Ishikawa (cell line): ENCODE results near the gene PLIN4.

Source experiments
- CEBPB ChIP-seq: IDR thresholded peaks from 2 replicates; pipeline ENCODE4 v1.6.1; 2012
- CREB1 ChIP-seq: IDR thresholded peaks from 2 replicates; pipeline ENCODE4 v1.6.1; 2012; ENCODE audit warnings: low read depth
- EGR1 ChIP-seq: IDR thresholded peaks from 2 replicates; pipeline ENCODE4 v1.6.1; 2012
- EP300 ChIP-seq: IDR thresholded peaks from 2 replicates; pipeline ENCODE4 v1.6.1; 2012; ENCODE audit warnings: borderline replicate concordance
- FOXM1 ChIP-seq: IDR thresholded peaks from 2 replicates; pipeline ENCODE4 v1.6.1; 2012; ENCODE audit warnings: low read depth, borderline replicate concordance
- NFIC ChIP-seq: IDR thresholded peaks from 2 replicates; pipeline ENCODE4 v1.6.1; 2012
- RAD21 ChIP-seq: IDR thresholded peaks from 2 replicates; pipeline ENCODE4 v1.6.1; 2012; ENCODE audit warnings: low read depth
- TAF1 ChIP-seq: IDR thresholded peaks from 2 replicates; pipeline ENCODE4 v1.6.1; 2012; ENCODE audit warnings: low read depth, mild to moderate bottlenecking
- TCF12 ChIP-seq: IDR thresholded peaks from 2 replicates; pipeline ENCODE4 v1.6.1; 2012; ENCODE audit warnings: low read depth
- TEAD4 ChIP-seq: IDR thresholded peaks from 2 replicates; pipeline ENCODE4 v1.6.1; 2012
- YY1 ChIP-seq: IDR thresholded peaks from 2 replicates; pipeline ENCODE4 v1.6.1; 2012; ENCODE audit warnings: low read depth
- ZBTB7A ChIP-seq: IDR thresholded peaks from 2 replicates; pipeline ENCODE4 v1.6.1; 2012; ENCODE audit warnings: low read depth
- TF ChIP-seq, protein P1 (sequence below): IDR thresholded peaks from 2 replicates; pipeline ENCODE4 v1.6.1; 2012
- TF ChIP-seq, protein P2 (sequence below): IDR thresholded peaks from 2 replicates; pipeline ENCODE4 v1.6.1; 2012; ENCODE audit warnings: low read depth, mild to moderate bottlenecking
- TF ChIP-seq, protein P3 (sequence below): IDR thresholded peaks from 2 replicates; pipeline ENCODE4 v1.6.1; 2012

PLIN4 gene

DNA sequence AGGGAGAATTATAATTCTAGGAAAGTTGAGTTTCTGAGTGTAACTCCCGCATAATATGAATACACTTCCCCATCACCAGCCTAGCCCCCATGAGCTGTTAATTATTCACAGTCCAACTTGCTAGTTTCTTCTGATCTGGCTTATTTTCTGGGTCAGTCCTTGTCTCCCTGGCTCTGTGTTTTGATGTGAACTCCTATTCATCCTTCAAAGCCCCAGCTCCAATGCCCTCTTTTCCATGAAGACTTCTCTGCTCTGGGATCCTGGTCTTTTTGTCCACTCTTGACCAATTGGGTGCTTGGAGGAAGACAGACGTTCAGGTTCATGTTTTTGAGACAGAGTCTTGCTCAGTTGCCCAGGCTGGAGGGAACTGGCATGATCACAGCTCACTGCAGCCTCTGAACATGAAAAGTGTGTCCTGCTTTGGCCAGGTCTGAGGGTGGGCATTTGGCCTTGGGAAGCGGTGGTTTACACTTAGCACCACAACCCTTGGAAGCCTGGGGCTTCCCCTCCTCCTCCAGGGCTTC lies 20.9 kb upstream of the PLIN4 start:
- no peak for TF ChIP-seq NFIC
- no peak for TF ChIP-seq TEAD4
- TF ChIP-seq ZBTB7A = no peak
- TF ChIP-seq CEBPB = no peak
- TF ChIP-seq, protein P1, sequence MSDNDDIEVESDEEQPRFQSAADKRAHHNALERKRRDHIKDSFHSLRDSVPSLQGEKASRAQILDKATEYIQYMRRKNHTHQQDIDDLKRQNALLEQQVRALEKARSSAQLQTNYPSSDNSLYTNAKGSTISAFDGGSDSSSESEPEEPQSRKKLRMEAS = no peak
- no peak for TF ChIP-seq RAD21
- no peak for TF ChIP-seq YY1
- TF ChIP-seq, protein P2, sequence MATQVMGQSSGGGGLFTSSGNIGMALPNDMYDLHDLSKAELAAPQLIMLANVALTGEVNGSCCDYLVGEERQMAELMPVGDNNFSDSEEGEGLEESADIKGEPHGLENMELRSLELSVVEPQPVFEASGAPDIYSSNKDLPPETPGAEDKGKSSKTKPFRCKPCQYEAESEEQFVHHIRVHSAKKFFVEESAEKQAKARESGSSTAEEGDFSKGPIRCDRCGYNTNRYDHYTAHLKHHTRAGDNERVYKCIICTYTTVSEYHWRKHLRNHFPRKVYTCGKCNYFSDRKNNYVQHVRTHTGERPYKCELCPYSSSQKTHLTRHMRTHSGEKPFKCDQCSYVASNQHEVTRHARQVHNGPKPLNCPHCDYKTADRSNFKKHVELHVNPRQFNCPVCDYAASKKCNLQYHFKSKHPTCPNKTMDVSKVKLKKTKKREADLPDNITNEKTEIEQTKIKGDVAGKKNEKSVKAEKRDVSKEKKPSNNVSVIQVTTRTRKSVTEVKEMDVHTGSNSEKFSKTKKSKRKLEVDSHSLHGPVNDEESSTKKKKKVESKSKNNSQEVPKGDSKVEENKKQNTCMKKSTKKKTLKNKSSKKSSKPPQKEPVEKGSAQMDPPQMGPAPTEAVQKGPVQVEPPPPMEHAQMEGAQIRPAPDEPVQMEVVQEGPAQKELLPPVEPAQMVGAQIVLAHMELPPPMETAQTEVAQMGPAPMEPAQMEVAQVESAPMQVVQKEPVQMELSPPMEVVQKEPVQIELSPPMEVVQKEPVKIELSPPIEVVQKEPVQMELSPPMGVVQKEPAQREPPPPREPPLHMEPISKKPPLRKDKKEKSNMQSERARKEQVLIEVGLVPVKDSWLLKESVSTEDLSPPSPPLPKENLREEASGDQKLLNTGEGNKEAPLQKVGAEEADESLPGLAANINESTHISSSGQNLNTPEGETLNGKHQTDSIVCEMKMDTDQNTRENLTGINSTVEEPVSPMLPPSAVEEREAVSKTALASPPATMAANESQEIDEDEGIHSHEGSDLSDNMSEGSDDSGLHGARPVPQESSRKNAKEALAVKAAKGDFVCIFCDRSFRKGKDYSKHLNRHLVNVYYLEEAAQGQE = no peak

DNA sequence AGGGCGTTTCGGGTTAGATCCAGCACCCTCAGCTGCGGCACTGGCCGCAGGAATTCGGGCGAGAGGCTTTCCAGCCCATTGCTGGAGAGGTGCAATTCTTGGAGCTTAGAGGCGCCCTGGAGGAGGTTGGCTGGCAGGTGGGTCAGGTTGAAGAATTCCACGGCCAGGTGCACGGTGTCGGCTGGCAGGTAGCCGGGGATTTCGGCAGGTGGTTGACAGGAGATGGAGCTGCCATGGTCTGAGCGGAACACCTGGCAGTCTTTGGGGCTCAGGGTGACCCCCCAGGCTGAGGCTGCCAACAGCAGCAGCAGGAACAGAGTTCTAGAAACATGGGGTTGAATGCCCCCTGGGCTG lies 20.3 kb upstream of the PLIN4 start:
- TF ChIP-seq TAF1 (no peak), EP300 (no peak), TCF12 (no peak), NFIC (no peak), EGR1 (no peak), CREB1 (no peak), ZBTB7A (no peak), YY1 (no peak), RAD21 (no peak), FOXM1 (no peak), CEBPB (no peak), TEAD4 (no peak)
- TF ChIP-seq, protein P1 = no peak
- TF ChIP-seq, protein P2 = no peak
- TF ChIP-seq, protein P3, sequence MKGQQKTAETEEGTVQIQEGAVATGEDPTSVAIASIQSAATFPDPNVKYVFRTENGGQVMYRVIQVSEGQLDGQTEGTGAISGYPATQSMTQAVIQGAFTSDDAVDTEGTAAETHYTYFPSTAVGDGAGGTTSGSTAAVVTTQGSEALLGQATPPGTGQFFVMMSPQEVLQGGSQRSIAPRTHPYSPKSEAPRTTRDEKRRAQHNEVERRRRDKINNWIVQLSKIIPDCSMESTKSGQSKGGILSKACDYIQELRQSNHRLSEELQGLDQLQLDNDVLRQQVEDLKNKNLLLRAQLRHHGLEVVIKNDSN = no peak

DNA sequence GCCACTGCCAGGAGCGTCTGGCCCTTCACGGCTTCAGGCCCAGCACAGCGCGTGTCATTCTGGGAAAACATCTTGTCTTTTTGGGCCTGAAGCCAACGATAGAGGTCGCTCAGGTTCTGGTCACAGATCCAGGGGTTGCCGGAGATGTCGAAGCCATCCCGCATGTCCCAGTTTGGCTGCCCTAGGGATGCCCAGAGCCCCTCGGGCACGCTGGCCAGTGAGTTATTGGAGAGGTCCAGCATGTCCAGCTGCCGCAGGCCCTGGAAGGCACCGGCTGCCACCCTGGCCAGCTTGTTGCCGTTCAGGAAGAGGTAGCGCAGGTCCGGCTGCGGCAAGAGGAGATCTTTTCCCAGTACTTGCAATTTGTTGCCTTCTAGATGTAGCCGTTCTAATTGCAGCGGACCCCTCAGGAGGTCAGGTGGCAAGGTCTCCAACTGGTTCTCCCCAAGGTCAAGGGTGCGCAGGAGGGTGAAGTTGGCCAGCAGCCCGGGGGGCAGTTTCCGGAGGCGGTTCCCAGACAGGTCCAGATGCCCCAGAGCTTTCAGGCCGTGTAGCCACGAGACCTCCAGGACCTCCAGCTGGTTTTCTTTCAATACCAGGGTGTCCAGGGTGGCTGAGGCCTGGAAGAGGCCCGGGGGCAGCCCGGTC lies 19.8 kb upstream of the PLIN4 start:
- TF ChIP-seq TAF1 (no peak), FOXM1 (no peak), ZBTB7A (no peak), YY1 (no peak), NFIC (no peak)
- TF ChIP-seq, protein P1 = no peak

DNA sequence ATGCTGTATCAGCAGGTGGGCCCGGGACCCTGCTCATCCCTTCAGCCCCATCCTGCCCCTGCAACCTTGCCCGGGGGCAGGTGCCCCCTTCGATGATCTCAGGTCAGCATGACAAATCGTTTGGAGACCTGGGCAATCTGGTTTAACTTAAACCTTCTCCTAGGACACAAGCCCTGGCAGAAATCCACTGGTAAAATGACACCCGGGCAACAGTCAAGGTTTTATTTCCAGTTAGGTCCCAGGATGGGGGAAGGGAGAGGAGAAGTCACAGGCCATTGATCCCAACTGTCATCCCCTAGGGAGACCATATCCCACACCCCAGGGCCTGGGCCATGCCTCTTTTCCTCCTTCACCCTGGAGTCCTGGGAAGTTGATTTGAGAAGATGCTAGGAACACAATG lies 18.5 kb upstream of the PLIN4 start:
- TF ChIP-seq ZBTB7A = 0 out of 2 replicates have a peak, but pooled peaks have one; percentile 30
- TF ChIP-seq TAF1 = no peak

DNA sequence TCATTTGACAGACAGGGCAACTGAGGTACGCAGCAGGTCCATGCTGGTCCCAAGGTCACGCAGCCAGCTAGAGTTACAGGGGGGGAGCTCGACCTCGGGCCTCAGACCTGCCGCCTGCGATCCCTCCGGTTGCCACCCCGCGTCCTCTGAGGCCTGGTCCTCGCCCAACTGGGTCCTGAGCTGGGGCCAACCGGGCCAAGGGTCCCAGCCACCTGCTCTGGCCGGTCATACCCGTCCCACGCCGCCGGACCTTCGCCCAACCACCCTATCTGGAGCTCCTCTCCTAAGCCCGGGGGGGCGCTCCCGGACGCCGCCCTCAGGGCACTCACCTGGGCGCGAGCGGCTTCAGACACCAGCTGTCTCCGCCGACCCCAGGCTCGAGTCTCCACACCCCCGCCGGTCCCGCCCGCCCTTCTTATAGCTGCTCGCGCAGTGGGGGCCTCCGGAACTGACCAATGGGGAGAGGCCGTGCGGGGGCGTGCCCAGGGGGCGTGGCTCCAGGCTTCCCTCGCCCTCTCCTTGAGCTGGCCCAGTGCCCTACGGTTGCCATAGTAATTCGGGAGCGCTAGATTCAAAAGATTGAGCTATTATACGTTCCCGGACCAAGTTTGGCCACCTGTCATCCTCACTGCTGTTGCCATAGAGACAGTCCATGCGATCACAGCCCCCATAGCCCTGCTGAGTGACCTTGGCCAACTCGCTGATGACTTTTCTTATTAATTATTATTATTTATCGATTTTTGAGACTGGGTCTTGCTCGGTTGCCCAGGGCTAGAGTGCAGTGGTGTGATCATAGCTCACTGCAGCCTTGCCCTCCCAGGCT lies 16.8 kb upstream of the PLIN4 start, which contains the start of gene PLIN5:
TSS of gene PLIN5 (minus strand) at position 389 of the 823 bp plus-strand sequence. CDS start 1,150 bp downstream, outside the sequence.
- TF ChIP-seq EP300 (no peak), TCF12 (peak; percentile 12; the same call in 1 of the 2 replicates), ZBTB7A (peak; percentile 91), EGR1 (peak; percentile 86), YY1 (no peak), NFIC (peak; percentile 76)
- TF ChIP-seq, protein P3 = peak; percentile 45
